Adrenal gland (tissue), 5 donors: Measurements from ENCODE around the gene THBS3.

Experiments
- CTCF ChIP-seq, 6 experiments: fragments of 450-650 bp in 4 of 6; fragments of 200-600 bp in 2 of 6; sonication (generic) in 1 of 6; IDR thresholded peaks; 1 replicate in 5 of 6; 2 replicates in 1 of 6; pipeline versions ENCODE4 v1.5.1 to v1.8.0; 2016 to 2021; ENCODE audit warnings: antibody characterized with exemption in 6 of 6, mild to moderate bottlenecking in 2 of 6, moderate library complexity in 1 of 6
- POLR2A ChIP-seq, 2 donors: fragments of 450-650 bp; IDR thresholded peaks; one replicate each; pipeline ENCODE4 v1.6.1; 2017; ENCODE audit warnings: antibody characterized with exemption in 2 of 2, mild to moderate bottlenecking in 2 of 2, moderate library complexity in 1 of 2
- donor health status: DM: no; HTN: no; CAD: no.

GRCh38 chr1:155166471-155167165 is 41.1 kb downstream of the THBS3 start:
- TF ChIP-seq CTCF (IDR thresholded peaks at IDR 0.05) (no peak), POLR2A (IDR thresholded peaks at IDR 0.05) (no peak)
